ENCODE data around the gene RLF.

RLF gene

DNA sequence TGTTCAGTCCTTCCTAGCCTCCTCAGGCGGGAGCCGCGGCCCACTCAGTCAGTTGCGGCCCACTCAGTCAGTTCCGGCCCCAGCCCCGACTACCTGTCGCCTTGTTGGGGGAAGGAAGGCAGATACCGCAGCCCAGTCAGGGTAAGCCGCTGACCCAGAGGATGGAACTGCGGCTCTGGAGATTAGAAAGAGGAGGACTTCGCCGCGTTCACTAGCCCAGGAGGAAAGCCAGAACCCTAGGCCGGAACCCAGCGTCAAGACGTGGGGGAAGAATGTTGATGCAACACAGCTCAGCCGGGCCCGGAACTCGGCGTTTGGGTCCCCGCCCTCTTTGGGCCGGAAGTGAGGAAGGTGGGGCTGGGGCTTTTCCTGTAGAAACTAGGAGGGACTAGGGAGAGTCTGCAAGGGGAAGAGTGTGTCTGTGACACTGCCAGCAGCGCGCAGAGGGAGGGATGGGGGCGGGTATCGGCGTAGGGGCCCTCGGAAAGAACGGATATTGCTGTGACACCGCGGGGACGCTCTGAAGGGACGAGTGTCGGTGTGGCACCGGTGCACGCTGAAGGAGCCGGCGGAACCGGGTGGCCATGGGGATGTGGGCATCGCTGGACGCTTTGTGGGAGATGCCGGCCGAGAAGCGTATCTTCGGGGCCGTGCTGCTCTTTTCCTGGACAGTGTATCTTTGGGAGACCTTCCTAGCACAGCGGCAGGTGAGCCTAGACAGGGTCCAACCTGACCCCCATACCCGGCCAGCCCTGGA is 96.7 kb downstream of the RLF start, which contains the start of gene ZMPSTE24:
Gene ZMPSTE24, plus strand, starts transcription at position 549 of the 757 bp plus-strand sequence. Its CDS starts 36 bp downstream, at position 585.
- no peak for TF ChIP-seq CTCF (IDR thresholded peaks at IDR 0.05; ENCODE audit: low read depth, low read length, missing control alignments)
- DNase-seq (ENCODE audit: extremely low read depth, low read depth) = peak; percentile 95

DNA sequence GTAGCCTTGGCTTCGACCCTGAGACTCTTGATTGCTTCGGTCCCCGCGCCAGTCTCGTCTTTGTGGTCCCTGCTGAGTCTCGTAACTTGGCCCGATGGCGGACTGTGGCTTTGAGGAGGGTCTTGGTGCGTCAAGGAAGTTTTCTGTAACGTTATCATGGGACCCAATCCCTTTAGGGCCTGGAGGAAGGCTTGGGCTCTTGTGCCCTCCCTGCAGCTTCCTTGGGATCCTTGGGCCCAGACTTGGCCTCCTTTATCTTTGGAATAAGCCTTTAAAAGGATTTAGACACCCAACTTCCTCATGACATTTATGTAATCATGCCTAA is 97.2 kb downstream of the RLF start:
- no peak for DNase-seq (ENCODE audit: extremely low read depth, low read depth)
- no peak for TF ChIP-seq CTCF (IDR thresholded peaks at IDR 0.05; ENCODE audit: low read depth, low read length, missing control alignments)
- peak overlapping the region; percentile 98 for H3K4me3 ChIP-seq (replicated peaks; ENCODE audit: low read depth, low read length)

More for the DNA sequence above, 96.7 kb downstream of the RLF start, which contains the start of gene ZMPSTE24:
- peak within 1 kb of the TSS; percentile 98 for H3K4me3 ChIP-seq (replicated peaks; ENCODE audit: low read depth, low read length)

- TF ChIP-seq CTCF (IDR thresholded peaks at IDR 0.05; ENCODE audit: low read depth, low read length, missing control alignments) = no peak
- no peak for DNase-seq (ENCODE audit: extremely low read depth, low read depth)
- no peak overlapping the region for H3K4me3 ChIP-seq (replicated peaks; ENCODE audit: low read depth, low read length)
Observed at GRCh38 chr1:40264354-40264781, 103.2 kb downstream of the RLF start.

DNA sequence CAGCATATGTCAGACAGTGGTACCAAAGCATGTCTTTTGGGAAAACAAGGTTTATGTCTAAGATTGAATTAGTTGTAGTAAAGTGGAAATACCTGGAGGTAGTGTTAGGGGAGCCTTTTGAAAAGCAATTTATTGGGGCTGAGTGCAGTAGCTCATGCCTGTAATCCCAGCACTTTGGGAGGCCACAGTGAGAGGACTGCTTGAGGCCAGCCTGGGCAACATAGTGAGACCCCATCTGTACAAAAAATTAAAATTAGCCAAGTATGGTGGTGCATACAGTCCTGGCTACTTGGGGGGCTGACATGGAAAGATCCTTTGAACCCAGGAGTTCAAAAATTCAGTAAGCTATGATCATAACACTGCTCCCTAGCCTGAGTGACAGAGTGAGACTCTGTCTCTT is 104.1 kb downstream of the RLF start:
- no peak for TF ChIP-seq CTCF (IDR thresholded peaks at IDR 0.05; ENCODE audit: low read depth, low read length, missing control alignments)
- DNase-seq (ENCODE audit: extremely low read depth, low read depth) = no peak
- no peak overlapping the region for H3K4me3 ChIP-seq (replicated peaks; ENCODE audit: low read depth, low read length)

DNA sequence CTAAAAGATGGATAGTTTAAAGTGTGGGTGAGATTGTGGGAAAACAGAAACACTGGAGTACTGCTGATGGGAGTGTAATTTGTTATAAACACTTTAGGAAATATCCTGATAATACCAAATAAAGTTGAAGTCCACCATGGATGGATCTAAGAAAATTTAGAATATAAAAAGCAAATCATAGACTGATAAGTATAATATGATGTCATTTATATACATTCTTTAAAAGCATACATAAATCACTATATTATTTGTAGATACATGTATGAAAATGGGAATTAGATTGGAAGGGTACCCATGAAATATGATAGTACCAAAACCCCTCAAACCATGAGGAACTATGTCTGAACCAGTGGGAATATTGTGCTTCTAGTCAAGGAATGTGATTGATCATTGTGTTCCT is 104.7 kb downstream of the RLF start:
- no peak for DNase-seq (ENCODE audit: extremely low read depth, low read depth)
- no peak overlapping the region for H3K4me3 ChIP-seq (replicated peaks; ENCODE audit: low read depth, low read length)
- no peak for TF ChIP-seq CTCF (IDR thresholded peaks at IDR 0.05; ENCODE audit: low read depth, low read length, missing control alignments)

- no peak overlapping the region for H3K4me3 ChIP-seq (replicated peaks; ENCODE audit: low read depth, low read length)
- no peak for TF ChIP-seq CTCF (IDR thresholded peaks at IDR 0.05; ENCODE audit: low read depth, low read length, missing control alignments)
Observed at GRCh38 chr1:40266786-40267535, 105.8 kb downstream of the RLF start.

More at GRCh38 chr1:40266786-40267535, 105.8 kb downstream of the RLF start:
- no peak for DNase-seq (ENCODE audit: extremely low read depth, low read depth)

Measured in HFF-Myc (cell line).